ENCODE measurements around the gene CHRD.

The CHRD gene

GRCh38 chr3:184360929-184361531 is 18.8 kb upstream of the CHRD start:
- in situ Hi-C loops (cut with HindIII; ENCODE audit: low sequenced_read_pairs): no loop called here

DNA sequence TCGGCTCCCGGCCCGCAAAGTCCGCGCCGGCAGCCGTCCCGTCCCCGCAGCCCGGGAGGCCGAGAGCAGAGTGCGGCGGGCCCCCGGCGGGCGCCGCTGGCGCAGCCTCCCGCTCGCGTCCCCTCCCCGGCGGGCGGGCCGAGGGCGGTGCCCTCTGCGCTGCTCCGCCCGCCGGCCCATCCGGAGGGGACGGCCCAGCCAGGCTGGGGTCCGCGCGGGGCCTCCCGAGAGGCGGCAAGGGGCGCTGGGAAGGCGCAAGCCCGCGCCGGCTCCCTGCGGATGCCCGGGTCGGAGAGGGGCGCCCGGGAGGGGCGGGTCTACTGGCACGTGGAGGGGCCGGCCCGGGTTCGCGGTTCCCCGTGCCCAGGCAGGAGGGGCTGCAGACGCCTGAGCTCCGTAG is 18.3 kb upstream of the CHRD start, which contains the start of the genes CLCN2 and POLR2H:
Gene CLCN2 (minus strand): TSS at position 74 of the 400 bp plus-strand sequence. CDS start 126 bp downstream, outside the sequence.
Gene POLR2H (plus strand): TSS at position 179 of the 400 bp plus-strand sequence. CDS start 1,783 bp downstream, outside the sequence.
- in situ Hi-C loops (cut with HindIII; ENCODE audit: low sequenced_read_pairs): no loop called here

GRCh38 chr3:184361932-184362667 is 17.8 kb upstream of the CHRD start:
- in situ Hi-C loops (cut with HindIII; ENCODE audit: low sequenced_read_pairs): no loop called here

- in situ Hi-C loops (cut with HindIII; ENCODE audit: low sequenced_read_pairs): no loop called here
These were observed 16.9 kb upstream of the CHRD start for GRCh38 chr3:184362668-184363546.

DNA sequence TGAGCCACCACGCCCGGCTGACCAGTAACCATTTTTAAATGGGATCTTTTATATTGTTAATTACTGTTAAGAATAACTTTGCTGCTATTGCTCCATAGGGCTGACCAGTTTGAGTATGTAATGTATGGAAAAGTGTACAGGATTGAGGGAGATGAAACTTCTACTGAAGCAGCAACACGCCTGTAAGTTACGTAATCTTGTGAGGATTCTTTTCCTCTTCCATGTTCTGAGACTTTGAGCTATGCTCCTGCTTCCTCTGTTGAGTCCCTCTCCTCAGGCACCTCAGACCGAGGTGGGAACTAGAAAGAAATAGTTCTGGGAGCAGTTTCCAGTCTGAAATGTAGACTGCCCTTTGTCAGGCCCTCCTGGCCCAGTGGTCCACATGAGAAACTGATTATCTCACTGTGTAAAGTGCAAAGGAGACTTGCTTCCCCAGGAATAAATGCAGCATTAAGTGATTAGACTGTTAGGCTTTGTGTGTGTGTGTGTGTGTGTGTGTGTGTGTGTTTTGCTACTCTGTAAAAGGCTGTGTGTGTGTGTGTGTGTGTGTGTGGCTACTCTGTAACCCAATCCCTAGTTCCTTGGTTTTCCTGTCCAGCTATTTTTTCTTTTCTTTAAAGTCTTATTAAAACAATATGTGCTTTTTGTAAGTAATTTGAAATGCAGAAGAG is 13.1 kb upstream of the CHRD start:
- in situ Hi-C loops (cut with HindIII; ENCODE audit: low sequenced_read_pairs): no loop called here

GRCh38 chr3:184368116-184368515 is 11.7 kb upstream of the CHRD start:
- in situ Hi-C loops (cut with HindIII; ENCODE audit: low sequenced_read_pairs): no loop called here

- in situ Hi-C loops (cut with HindIII; ENCODE audit: low sequenced_read_pairs): no loop called here
These were observed 11.2 kb upstream of the CHRD start for GRCh38 chr3:184368586-184369183.

DNA sequence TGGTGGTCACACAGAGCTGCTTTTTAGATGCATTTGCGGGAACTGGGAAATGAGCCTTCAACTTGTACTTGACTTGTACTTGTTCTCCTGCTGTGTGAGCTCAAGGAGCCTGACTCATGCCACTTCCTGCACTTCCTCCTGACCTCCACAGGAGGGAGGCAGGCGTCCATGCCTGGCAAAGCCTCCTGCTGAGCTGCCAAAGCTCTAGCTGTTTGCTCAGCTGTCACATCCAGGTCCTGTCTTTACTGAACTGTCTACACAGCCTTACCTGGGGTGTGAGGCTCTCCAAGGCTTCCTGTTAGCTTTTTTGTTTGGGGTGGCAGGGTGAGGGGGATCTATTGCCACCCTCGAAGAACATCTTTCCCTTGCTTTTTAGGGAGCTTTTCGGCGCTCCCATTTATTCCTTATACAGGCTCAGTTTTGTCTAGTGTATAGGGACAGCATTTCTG is 8.3 kb upstream of the CHRD start:
- in situ Hi-C loops (cut with HindIII; ENCODE audit: low sequenced_read_pairs): loop anchor here (5.0 kb wide), 3 partner anchors 66 to 171 kb away; no protein-coding TSS in a partner anchor

GRCh38 chr3:184372296-184372821 is 7.5 kb upstream of the CHRD start:
- in situ Hi-C loops (cut with HindIII; ENCODE audit: low sequenced_read_pairs): loop anchor here (5.0 kb wide), 3 partner anchors 65 to 170 kb away; no protein-coding TSS in a partner anchor

DNA sequence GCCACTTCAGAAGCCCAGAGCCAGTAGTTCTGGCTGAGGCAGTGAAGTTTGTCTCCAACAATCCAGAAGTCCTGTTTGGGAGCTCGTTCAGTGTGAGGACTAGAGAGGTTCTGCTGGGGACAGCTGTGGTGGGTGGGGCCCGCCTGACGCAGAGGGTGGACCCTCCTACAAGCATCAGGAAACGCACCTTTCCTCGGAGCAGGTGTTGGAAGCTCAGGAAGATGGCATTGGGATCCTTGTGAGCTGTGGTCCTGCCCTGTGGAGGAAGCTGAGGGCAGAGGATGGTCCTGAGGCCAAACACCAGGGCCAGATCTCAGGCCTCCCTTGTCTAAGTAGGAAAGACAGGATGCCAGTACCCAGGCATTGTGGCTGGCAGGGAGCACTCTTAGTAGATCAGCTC is 6.9 kb upstream of the CHRD start:
- in situ Hi-C loops (cut with HindIII; ENCODE audit: low sequenced_read_pairs): loop anchor here (5.0 kb wide), 3 partner anchors 64 to 169 kb away; no protein-coding TSS in a partner anchor

GRCh38 chr3:184373422-184373821 is 6.4 kb upstream of the CHRD start:
- in situ Hi-C loops (cut with HindIII; ENCODE audit: low sequenced_read_pairs): loop anchor here (5.0 kb wide), 3 partner anchors 64 to 169 kb away; no protein-coding TSS in a partner anchor

- in situ Hi-C loops (cut with HindIII; ENCODE audit: low sequenced_read_pairs): no loop called here
These were observed 4.0 kb upstream of the CHRD start for GRCh38 chr3:184375747-184376461.

DNA sequence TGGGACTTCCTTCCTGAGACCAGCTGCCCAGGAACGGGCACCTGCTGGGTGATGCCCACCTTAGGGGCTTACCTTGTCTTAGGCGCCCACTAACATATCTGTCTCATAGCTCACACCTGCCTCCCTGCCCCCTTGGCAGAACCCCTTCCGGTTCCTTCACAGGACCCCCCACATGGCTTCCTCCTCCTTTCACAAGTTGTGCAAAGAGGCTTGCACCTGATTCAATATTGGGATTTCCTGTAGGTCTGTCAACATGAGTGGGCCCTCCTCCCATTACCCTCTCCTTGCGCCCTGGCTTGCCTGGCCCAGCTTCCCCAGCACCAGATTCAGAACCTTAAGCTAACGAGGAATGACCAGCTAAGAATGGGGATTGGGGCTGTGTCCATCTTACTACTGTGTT is 2.5 kb upstream of the CHRD start:
- in situ Hi-C loops (cut with HindIII; ENCODE audit: low sequenced_read_pairs): no loop called here

- in situ Hi-C loops (cut with HindIII; ENCODE audit: low sequenced_read_pairs): no loop called here
These were observed 1.9 kb upstream of the CHRD start, which contains the start of gene THPO for GRCh38 chr3:184377882-184378445. Gene THPO (minus strand): TSS chr3:184378207. CDS start chr3:184376259, 1,948 bp downstream.

DNA sequence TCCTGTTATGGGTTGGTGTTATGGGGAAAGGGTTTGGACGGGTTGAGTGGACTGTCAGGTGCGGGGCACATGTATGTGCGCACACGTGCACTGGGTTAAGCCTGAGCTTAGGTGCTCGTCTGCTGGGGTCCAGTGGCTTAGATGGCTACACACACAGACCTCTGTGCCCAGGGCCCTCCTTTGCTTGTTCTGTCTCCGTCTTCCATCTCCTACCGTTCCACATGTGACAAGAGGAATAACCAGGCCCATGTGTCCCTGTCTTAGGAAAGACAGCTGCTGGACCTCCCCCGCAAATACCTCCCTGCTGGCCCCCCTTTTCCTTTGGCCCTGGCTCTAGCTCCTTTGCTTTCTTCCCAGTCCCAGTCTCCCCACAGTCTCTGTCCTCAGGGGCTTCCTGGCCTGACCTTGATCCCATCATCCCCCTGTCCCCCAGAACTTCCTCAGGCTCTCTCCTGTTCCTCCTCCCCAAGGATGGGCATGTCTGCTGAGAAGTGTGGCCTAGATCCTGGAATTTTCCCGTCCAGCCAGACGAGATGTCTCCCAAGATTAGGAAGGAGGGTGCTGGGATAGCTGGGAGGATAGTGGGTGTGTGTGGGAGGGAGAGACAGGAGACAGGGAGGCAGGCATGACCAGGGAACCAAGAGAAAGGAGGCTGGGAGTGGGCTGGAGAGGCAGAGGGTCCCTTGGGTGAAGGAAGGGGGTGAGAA is 1.1 kb upstream of the CHRD start:
- in situ Hi-C loops (cut with HindIII; ENCODE audit: low sequenced_read_pairs): no loop called here

DNA sequence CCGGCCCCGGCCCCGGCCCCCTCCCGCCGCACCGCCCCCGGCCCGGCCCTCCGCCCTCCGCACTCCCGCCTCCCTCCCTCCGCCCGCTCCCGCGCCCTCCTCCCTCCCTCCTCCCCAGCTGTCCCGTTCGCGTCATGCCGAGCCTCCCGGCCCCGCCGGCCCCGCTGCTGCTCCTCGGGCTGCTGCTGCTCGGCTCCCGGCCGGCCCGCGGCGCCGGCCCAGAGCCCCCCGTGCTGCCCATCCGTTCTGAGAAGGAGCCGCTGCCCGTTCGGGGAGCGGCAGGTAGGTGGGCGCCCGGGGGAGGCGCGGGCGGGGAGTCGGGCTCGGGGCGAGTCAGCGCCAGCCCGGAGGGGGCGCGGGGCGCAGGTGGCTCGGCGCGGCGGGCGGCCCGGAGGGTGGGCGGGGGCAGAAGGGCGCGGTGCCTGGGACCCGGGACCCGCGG is 352 bp downstream of the CHRD start:
- in situ Hi-C loops (cut with HindIII; ENCODE audit: low sequenced_read_pairs): no loop called here

- in situ Hi-C loops (cut with HindIII; ENCODE audit: low sequenced_read_pairs): no loop called here
These were observed 890 bp downstream of the CHRD start for GRCh38 chr3:184380627-184381260.

Data from endothelial cell of hepatic sinusoid (primary cell).